ENCODE results near the gene POPDC3.

DNA sequence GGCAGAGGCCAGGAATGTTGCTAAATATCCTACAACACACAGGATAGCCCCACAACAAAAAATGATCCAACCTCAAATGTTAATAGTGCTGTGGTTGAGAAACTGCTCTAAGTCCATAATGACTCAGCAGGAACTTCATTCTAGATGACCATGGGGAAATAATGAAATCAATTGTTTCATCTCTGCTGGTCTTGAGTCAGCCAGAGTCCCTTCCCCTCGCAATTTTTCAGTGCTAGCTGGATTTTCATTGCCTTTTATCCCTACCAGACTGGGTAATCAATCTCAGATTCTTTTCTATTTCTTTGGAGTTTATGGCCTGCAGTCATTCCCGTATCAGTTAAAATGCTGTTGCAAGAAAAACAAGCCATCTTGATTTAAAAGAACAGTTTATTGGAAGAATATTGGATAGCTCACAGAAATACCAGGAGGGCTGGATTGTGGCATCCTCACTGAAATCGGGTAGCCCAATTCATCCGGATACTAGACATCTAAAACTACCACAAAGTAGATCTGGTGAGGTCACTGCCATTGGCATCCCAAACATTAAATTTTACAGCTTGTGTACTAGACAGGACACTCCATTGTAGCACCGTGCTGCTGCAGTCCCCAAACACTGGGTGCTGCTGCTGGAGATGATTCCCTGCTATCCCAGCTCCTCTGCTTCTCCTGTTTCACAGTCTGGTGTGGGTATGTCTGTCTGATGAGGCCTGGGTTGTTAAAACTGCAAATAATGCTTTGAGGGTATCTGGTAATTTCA is 30.3 kb upstream of the POPDC3 start:
- no peak for TF ChIP-seq CTCF (IDR thresholded peaks at IDR 0.05; ENCODE audit: poor library complexity)
- TF ChIP-seq EZH2 (IDR thresholded peaks at IDR 0.05; ENCODE audit: borderline replicate concordance) = no peak
- no peak for TF ChIP-seq EZH2phosphoT487 (IDR thresholded peaks at IDR 0.05; ENCODE audit: low read depth, severe bottlenecking, unreplicated experiment)
